IMR-90 (cell line): ENCODE data around the gene RALGAPA2.

ENCODE experiments used
- CTCF ChIP-seq: conservative IDR thresholded peaks from 2 replicates; pipeline ENCODE4 v1.5.1; 2012; ENCODE audit warnings: mild to moderate bottlenecking, low read depth, low read length, improper control_type of control experiment
- MAZ ChIP-seq: IDR thresholded peaks from 2 replicates; pipeline ENCODE4 v1.6.1; 2012; ENCODE audit warnings: low read depth, mild to moderate bottlenecking, low read length, improper control_type of control experiment, moderate library complexity, borderline replicate concordance
- POLR2A ChIP-seq: IDR thresholded peaks from 2 replicates; pipeline ENCODE4 v1.6.1; 2012; ENCODE audit warnings: mild to moderate bottlenecking, low read depth, low read length
- RFX5 ChIP-seq: IDR thresholded peaks from 2 replicates; pipeline ENCODE4 v1.8.0; 2012; ENCODE audit warnings: low read depth, mild to moderate bottlenecking, low read length, moderate library complexity

- TF ChIP-seq CTCF = no peak
- TF ChIP-seq MAZ = no peak
- no peak for TF ChIP-seq RFX5
- no peak for TF ChIP-seq POLR2A
Observed at GRCh38 chr20:20368418-20369249, 343.8 kb downstream of the RALGAPA2 start.
